Measurements from ENCODE around the gene CCDC188.

The CCDC188 gene

DNA sequence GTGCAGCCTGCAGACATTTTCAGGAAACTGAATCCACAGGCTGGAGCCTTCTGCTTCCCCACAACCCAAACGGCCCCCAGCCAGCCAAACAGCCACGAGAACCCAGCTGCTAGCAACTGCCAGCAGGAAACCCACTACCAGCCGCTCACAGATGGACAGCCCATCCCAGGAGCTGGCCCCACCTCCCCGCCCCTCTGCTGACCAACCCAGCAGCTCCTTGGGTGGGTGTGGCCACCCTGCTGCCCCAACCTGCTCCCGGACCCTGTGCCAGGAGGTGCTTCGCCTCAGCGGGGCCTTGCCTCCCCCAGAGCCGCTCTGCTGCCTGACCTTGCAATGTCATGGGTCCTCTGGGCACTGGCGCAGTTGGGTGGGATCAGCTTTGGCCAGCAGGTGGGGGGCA lies 8.2 kb upstream of the CCDC188 start:
- H3K4me3 ChIP-seq (ENCODE audit: low read depth, low read length) = no peak overlapping the region
- TF ChIP-seq CTCF (IDR thresholded peaks at IDR 0.05; ENCODE audit: borderline replicate concordance, insufficient read depth, low read depth, low read length) = no peak

DNA sequence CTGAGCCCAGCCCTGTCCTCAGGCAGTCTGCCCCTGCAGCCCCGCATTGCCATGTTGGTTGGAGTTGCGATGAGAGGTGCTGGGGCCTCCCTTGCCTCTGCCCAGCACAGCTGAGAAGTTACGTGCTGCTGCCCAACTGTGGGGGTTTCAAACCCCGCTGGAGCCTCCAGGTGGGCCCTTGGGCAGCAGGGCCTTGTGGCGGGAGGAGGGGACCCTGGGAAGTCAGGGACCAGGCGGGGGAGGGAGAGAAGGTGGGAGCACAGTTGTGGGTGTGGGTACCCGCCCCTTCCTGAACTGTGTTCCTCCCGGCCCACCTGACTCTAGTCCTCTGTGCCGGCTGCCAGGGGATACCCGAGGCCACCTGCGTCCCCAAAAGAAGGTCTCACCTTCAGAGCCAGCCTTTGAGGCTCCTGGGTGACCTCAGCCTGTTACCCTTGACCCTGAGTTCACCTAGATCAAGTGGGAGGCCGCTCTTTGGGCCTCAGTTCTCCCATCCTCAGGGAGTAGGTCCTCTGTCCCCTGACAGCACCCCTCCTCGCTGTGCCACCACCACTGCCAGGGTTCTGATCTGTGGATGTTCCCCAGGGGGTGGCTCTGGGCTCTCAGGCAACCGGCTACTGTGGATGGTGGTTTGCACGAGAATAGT lies 7.7 kb upstream of the CCDC188 start:
- no peak overlapping the region for H3K4me3 ChIP-seq (ENCODE audit: low read depth, low read length)
- no peak for TF ChIP-seq CTCF (IDR thresholded peaks at IDR 0.05; ENCODE audit: borderline replicate concordance, insufficient read depth, low read depth, low read length)

DNA sequence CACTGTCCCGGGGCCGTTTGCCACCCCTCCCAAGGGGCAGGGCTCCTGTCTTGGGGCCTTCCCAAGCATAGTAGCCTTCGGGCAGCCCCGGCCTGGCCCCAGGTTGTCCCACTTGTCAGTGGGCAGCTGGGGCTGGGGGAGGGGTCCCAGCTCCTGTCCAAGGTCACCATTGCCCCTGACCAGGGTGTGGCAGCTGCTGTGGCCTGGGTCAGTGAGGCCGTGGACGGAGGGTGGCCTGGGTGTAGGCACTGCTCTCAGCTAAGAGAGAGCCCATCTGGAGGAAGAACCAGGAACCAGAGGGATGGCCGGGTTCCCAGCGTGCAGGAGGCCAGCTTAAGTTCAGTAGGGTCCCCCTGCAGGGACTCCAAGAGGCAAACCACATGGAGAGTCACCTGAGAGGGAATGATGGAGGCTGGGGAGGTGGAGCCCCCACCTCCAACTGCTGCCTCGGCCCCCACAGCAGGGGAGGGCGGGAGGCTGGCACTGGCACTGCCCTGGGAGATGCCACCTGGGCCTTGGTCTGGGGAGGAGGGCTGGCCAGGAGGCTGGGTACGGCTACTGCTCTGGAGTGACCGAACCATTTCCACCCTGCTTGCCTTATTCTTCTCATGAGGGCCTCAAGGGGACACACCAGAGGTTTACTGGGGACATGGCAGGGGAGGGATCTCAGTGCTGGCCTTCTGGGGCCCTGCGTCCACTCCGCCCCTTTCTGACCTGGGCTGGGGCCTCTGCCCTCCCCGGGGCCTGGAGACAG lies 6.8 kb upstream of the CCDC188 start:
- H3K4me3 ChIP-seq (ENCODE audit: low read depth, low read length) = no peak overlapping the region
- no peak for TF ChIP-seq CTCF (IDR thresholded peaks at IDR 0.05; ENCODE audit: borderline replicate concordance, insufficient read depth, low read depth, low read length)

DNA sequence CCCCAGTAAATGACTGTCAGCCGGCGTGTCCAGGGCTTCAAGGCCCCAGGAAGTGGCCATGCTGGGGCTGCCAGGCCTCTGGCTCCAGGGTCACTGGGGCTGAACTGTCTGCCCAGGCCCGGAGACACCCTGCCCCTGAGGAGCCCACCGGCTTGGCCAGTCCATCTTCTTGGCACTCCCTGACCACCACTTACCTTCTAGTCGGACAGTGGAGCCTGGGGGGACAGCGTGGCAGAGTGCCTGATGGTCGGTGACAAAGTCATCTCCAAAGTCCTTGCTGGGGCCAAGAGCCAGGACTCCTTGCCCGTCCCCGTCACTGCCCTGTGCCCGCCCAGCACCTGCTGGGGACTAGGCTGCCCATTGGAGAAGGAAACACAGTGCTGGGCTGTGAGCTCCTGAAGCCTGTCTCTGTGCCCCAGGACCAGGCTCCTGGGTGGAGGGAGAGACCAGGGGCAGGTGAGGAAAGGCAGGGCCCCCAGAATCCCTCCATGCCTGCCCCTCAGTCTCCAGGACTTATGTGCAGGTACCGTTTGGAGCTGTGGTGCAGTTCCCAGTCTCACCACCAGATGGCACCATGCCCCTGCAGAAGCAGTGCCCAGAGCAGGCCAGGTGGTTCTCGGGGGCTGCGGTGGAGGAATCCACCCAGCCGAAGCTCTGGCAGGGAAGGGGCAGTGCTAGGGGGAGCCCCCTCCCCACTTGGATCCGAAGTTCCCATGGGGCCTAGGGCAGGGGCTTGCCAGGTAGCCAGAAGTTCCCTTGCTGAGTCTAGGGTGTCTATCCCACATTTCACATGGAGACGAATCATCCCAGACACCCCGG lies 6.0 kb upstream of the CCDC188 start:
- TF ChIP-seq CTCF (IDR thresholded peaks at IDR 0.05; ENCODE audit: borderline replicate concordance, insufficient read depth, low read depth, low read length) = peak; percentile 95

DNA sequence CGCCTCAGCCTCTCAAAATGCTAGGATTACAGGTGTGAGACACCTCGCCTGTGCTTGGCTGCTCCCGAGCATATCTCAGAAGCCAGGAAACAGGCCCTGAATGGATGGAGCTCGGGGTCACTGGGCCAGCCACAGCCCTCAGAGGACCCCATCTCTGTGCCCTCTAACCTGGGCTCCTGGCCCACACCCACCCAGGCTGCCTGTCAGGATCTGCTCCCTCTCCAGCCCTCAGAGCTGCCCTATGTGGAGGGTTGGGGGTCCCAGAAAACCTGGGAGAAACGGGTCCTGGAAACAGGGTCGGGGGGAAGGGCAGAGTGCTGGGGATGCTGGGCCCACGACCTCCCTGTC lies 5.2 kb upstream of the CCDC188 start:
- TF ChIP-seq CTCF (IDR thresholded peaks at IDR 0.05; ENCODE audit: borderline replicate concordance, insufficient read depth, low read depth, low read length) = no peak
- no peak overlapping the region for H3K4me3 ChIP-seq (ENCODE audit: low read depth, low read length)

More for the DNA sequence above, 6.0 kb upstream of the CCDC188 start:
- H3K4me3 ChIP-seq (ENCODE audit: low read depth, low read length) = no peak overlapping the region

GRCh38 chr22:20155330-20156041 lies 4.6 kb upstream of the CCDC188 start:
- TF ChIP-seq CTCF (IDR thresholded peaks at IDR 0.05; ENCODE audit: borderline replicate concordance, insufficient read depth, low read depth, low read length) = no peak
- H3K4me3 ChIP-seq (ENCODE audit: low read depth, low read length) = no peak overlapping the region

Data from GM12875 (cell line).